HG03175 (cell line): ENCODE results near the gene OR5C1.
"Not testable (repeated sequence)": the region's sequence is repeated elsewhere in the genome, so short reads cannot be mapped to it uniquely, and the experiment has no call there.

ENCODE experiments used
- ATAC-seq: cut with Tn5 transposase; IDR thresholded peaks from one replicate; pipeline ENCODE4 v1.9.1; 2021; ENCODE audit warnings: mild to moderate bottlenecking, moderate library complexity; ENCODE audit not compliant: unreplicated experiment

OR5C1 gene

DNA sequence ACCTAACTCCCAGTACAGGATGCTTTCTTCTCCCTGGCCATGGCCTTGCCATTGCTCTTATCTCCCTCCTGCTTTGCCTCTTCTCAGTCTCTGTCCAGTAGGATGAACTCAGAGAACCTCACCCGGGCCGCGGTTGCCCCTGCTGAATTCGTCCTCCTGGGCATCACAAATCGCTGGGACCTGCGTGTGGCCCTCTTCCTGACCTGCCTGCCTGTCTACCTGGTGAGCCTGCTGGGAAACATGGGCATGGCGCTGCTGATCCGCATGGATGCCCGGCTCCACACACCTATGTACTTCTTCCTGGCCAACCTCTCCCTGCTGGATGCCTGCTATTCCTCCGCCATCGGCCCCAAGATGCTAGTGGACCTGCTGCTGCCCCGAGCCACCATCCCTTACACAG lies at the start of gene OR5C1:
Gene OR5C1 (plus strand): TSS at position 103 of the 400 bp plus-strand sequence. CDS start 0 bp downstream, at position 103.
- ATAC-seq: no peak

DNA sequence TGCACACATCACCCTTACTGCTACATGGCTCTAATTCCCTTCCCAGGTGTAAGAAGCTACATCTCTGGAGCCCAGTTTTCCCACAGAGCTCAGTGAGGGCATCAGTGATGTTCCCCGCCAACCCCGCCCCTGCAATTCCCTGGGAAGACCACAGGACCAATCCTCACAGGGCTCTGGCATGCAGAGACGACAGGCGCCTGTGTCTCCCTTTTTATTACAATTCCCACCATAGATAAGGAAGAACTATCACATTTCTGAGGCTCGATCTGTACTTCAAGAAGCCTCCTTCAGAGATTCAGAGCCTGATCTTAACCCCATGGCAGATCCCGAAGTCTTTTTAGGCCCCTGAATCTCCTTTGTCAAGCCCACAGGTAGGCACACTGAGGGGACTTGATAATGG lies 46.7 kb upstream of the OR5C1 start, which contains the start of gene OR1L6:
Gene OR1L6 (plus strand): TSS at position 301 of the 400 bp plus-strand sequence. CDS start 7,545 bp downstream, outside the sequence.
- no peak for ATAC-seq

DNA sequence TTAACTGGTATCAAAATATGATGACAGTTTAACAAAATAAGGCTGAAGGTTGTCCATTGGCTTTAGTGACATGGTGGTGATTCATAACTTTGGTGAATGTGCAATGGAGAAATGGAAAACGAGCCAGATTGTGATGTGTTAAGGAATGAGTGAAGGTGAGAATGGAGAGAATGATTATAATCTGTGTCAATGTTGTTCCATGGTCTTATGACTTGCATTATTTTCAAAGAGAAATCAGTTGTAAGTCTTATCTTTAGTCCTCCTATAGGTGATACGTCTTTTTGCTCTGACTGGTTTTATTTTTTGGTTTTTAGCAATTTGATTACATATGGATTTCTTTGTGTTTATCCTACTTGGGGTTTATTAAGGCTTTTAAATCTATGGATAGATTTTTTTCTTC lies 33.9 kb upstream of the OR5C1 start:
- no peak for ATAC-seq

DNA sequence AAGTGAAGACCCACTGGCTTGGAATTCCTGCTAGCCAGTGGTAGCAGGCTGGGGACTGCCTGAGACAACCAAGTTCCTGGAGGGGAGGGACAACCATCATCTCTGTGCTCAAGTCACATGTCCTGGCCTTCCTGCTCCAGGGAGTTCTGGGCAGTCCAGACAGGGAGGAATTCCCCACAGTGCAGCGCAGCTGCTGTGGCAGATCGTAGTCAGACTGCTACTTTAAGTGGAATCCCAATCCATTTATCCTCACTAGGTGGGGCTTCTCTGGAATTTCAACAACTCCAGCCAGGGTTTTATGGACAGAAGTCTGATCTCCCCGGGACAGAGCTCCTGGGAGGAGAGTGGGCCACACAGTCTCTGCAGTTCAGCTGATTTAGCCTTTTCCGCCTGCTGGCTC lies 20.9 kb upstream of the OR5C1 start:
- ATAC-seq: no peak

DNA sequence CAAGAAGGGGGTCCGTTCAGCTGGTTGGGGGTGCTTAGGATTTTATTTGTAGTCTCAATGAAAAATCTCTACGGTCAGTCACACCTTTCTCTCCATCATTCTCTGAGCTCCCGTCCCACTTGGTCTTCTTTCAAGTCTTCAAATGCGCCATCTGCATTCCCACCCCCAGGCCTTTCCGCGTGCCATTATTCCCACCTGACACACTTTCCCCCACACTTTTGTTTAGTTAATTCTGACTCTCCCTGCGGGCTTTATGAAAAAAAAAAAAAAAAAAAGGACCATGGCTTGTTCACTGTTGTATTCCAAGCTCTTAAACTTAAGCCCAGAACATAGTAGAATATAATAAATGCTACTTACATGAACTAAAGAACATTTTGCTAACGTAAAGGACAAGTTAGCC lies 11.7 kb upstream of the OR5C1 start:
- no peak for ATAC-seq

DNA sequence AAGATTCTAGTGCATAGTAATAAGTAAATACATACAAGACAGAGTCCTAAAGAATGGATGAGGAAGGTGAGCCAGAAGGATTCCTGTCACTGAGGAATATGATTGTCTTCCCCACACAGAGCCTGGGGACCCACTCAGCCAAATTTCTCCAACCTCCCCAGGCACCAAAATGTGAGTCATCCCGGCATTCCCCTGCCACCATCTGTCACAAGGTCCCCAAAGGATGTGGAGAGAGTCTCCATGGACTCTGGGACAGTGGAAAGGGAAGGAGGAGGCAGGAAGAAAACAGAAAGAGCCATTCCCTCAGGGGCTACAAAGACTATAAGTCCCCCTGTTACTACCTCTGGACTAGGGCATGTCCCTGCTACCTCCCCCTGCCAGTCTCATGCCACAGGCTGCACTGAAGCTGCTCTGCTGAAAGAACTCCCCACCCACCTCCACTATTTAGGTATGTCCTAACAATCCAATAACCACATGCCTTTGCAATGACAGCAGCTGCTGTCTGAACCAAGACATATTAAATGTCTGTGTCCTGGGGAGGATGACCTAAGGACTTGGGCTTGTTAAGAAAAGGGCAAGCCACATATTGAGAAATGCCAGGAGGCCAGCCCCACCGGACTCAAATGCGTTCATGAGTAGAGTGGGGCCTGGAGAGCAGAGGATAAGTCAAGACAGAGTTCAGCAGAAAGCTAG lies 10.7 kb upstream of the OR5C1 start:
- no peak for ATAC-seq

DNA sequence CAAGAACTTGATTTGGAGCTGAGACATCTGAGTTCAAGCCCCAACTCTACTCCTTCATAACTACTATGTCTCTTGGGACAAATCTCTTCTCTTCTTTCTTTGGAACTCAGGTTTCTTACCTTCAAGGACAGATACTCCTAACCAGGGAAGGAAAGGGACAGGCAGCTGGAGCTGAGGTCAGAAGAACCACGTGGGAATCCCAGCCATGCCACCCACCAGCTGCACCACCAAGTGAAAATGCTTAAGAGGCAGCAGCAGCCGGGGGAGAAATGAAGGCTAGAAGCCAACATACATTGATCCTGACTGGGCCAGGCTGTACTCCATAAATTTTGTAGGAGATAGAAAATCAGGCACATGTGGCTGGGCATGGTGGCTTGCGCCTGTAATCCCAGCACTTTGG lies 9.6 kb upstream of the OR5C1 start:
- no peak for ATAC-seq

DNA sequence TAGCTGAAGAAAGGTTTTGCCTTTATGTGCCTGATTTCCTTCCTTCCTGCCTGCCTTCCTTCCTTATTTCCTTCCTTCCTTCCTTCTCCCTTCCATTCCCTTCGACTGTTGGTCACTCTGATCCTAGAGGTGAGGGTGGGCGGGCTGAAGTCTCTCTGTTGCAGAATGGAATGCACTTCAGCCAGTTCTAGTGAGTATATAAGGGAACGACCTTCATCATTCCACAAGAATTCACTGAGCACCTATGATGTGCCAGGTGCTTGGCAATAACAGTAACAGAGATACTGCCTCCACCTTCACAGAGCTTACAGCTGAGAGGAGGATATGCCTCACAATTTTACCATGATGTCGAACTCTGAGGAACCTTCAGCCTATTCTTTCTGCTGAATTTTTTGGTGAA lies 8.7 kb upstream of the OR5C1 start:
- no peak for ATAC-seq

DNA sequence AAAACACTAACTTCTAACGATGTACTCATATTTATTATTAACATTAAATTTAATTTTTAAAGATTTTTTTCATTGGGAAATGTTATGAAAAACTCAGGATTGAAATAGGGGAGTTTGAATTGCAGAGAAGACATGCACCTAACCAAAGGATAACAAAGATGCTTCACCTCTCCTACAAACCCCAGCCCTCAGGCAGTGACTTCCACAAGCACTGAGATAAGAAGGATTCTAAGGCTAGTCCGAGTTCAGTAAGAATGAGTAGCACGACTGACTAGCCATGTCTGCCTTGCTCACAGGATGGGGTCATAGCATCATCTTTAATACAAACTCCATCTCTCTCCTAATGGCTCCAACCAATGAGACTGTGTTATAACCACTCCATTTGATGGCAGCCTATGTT lies 7.1 kb upstream of the OR5C1 start:
- no peak for ATAC-seq

DNA sequence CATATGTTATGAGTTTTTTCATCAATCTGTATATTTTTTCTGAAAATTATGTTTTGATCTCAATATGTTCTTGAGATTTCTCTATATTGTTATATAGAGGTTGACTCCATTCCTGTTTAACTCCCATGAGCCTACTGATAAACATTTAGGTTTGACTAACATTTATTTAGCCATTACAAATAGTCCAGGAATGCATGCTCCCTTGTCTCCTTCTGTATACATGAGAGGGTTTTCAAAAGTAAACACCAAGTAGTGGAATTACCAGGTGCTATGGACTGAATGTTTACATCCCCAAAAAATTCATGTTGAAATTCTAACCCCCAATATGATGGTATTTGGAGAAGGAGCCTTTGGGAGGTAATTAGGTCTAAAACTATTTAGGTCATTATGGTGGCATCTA lies 3.5 kb upstream of the OR5C1 start:
- ATAC-seq: no peak

DNA sequence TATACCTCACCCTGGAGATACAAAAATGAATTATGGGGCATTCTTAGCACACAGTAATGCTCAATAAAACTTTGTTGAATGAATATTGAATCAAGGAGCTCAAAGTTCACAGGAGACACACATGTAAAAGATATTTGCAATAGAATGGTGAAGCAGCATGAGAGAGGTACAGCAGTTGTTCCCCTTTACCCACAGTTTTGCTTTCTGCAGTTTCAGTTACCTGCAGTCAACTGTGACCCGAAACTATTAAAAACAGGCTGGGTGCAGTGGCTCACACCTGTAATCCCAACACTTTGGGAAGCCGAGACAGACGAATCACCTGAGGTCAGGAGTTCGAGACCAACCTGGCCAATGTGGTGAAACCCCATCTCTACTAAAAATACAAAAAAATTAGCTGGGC lies 2.4 kb upstream of the OR5C1 start:
- ATAC-seq: no peak

DNA sequence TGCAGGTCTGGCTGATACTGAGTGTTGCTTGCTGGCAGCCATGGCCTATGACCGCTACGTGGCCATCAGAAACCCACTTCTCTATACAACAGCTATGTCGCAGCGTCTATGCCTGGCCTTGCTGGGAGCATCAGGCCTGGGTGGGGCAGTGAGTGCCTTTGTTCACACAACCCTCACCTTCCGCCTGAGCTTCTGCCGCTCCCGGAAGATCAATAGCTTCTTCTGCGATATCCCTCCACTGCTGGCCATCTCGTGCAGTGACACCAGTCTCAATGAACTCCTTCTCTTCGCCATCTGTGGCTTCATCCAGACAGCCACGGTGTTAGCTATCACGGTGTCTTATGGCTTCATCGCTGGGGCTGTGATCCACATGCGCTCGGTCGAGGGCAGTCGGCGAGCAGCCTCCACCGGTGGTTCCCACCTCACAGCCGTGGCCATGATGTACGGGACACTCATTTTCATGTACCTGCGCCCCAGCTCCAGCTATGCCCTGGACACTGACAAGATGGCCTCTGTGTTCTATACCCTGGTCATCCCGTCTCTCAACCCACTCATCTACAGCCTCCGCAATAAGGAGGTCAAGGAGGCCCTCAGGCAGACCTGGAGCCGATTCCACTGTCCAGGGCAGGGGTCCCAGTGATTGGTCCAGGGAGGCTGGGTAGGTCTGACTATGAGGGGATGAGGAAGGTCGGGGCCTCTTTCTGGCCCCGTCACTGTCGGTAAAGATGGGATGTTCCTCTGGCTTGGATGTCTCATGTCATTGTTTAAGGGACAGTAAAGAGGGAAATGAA lies 718 bp downstream of the OR5C1 start:
- no peak for ATAC-seq

DNA sequence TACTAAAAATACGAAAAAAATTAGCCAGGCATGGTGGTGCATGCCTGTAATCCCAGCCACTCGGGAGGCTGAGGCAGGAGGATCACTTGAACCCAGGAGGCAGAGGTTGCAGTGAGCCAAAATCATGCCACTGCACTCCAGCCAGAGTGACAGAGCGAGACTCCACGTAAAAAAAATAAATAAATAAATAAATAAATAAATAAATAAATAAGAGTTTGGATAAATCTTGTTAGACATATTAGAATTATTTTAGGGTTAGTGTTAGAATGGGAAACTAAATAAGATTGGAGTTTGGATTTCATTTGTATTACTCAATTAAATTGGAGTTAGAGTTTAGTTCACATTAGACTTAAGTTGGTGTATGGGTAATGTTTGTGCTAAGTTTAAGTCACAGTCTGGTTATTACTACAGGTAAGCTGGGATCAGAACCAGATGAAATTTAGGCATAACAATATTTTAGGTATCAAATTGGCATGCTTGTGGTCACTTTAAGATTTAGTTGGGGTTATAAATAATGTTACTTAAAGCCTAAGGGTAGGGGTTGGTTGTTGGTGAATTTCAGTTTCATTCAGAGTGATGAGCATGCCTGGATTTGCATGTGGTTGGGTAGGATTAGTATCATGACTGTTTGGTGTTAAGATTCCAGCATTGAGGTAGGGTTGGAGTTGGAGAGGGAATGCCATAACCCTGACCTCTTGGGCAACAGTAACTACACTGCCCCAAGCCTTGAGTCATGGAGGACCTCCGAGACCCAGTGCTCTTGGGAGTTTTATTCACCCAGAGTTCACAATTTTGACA lies 3.3 kb downstream of the OR5C1 start:
- ATAC-seq: no peak

DNA sequence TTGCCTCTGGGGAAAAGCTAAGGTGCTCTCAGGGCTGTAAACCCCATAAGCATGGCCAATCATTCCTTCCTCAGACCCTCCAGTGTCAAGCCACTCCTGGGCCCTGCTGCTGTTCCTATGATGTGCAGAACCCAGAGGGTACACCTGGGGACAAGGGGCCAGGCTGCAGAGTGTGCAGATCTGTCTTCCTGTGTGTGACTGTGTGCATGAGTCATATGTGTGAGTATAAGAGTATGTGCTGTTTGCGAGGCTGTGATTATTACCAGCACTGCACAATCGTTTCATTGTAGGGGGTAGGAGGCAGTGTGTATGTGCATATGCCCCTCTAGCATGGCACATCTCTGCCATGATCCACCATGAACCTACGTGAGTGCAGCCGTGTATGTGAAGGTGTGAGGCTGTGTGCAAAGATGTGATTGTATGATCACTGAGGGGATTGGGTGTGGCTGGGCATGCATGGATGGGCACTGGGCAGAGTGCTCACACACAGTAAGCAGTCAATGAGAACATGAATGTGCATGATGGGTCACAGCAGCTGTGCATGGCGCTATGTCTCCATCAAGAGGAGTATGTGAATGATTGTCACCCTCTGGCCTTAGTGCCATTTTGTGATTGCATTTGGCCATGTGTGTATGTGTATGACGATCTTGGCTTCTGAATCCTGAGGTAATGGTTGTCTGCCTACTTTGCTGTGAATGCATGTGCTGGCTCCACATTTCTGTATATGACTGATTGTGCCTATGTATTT lies 8.8 kb downstream of the OR5C1 start:
- no peak for ATAC-seq

DNA sequence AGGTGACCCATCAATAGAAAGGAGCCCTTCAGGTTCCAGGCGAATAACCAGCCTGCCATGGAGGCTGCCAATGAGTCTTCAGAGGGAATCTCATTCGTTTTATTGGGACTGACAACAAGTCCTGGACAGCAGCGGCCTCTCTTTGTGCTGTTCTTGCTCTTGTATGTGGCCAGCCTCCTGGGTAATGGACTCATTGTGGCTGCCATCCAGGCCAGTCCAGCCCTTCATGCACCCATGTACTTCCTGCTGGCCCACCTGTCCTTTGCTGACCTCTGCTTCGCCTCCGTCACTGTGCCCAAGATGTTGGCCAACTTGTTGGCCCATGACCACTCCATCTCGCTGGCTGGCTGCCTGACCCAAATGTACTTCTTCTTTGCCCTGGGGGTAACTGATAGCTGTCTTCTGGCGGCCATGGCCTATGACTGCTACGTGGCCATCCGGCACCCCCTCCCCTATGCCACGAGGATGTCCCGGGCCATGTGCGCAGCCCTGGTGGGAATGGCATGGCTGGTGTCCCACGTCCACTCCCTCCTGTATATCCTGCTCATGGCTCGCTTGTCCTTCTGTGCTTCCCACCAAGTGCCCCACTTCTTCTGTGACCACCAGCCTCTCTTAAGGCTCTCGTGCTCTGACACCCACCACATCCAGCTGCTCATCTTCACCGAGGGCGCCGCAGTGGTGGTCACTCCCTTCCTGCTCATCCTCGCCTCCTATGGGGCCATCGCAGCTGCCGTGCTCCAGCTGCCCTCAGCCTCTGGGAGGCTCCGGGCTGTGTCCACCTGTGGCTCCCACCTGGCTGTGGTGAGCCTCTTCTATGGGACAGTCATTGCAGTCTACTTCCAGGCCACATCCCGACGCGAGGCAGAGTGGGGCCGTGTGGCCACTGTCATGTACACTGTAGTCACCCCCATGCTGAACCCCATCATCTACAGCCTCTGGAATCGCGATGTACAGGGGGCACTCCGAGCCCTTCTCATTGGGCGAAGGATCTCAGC lies 11.6 kb downstream of the OR5C1 start, which contains the start of gene OR1K1:
Gene OR1K1 (plus strand): TSS at position 58 of the 995 bp plus-strand sequence. CDS start 0 bp downstream, at position 58.
- no peak for ATAC-seq

DNA sequence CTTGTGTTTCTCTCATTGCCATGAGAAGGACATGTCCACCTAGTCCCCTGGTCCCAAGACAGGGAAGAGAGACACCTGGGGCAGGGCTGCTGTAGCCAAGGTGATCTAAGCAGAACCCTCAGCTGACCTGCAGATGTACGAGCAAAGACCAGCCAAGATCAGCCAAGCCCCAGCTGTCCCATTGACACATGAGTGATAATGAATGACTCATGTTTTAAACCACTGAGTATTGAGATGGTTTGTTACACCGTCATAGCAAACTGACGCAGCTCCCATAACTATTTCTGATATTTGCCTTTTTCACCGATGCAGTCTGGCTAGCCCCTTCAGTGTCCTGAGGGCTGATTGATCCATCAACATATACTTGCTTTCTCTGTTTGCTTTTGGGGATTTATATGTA lies 17.9 kb downstream of the OR5C1 start:
- ATAC-seq: no peak

DNA sequence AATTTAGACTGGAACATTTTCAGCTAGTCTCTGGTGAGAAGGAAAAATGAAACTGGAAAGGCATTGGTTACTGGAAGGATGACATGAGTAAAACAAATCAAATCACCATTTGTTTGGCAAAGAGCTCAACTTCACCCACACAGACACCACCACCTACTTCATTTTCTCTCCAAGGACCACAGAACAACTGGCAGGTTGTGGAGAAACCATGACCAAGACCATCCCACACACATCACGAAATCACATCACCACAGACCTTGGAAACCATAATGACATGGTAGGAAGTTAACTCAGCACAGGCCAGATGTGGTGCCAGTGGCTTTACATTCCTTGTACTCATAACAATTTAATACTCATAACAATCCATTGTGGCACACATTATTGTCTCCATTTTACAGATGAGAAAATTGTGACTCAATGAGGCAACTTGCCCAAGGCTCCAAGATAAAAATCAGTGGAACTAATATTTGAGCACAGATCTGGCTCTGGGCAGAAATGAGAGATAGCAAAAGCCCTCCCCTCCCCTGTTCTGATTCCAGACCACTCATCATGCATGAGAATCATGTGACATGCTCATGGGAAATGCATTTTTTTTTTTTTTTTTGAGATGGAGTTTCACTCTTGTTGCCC lies 18.7 kb downstream of the OR5C1 start:
- ATAC-seq: no peak

DNA sequence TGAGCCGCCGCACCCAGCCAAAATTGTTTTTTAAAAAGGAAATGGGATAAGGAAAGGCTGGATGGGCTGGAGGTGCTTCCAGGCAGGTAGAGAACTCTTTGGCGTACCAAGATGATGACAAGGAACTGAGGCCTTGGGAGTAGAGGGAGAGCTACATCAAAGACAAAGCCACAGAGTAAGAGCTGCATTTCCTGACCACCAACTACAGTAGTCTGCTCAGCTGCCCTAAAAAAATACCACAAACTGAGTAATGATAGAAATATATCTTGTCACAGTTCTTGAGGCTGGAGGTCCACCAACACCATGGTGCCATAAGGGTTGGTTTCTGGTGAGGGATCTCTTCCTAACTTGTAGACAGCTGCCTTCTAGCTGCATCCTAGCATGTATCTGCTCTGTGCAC lies 19.4 kb downstream of the OR5C1 start:
- ATAC-seq: no peak

DNA sequence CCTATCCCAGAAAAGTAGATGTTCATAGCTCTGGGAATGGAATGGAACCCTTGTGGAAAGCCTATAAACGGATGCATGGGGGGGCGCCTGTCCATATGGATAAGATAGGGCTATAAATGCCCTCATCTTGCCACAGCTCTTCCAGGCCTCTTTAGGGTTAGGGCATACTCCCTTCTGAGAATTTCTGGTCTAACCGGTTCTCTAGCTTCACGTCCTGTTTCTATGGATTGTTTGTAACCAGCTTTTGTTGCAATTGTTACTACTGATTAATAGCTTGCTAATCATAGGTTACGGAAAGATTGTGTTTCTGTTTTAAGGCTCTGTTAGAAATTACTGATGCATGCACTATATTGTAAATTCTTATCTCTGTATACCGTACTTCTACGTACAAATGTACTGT lies 20.5 kb downstream of the OR5C1 start:
- ATAC-seq: not testable (repeated sequence)
